Ascending aorta (tissue), 2 donors: ENCODE measurements around the gene SLC38A11. TPM values are rescaled to one million over a fixed set of nuclear protein-coding genes. Genes with fewer than 3 reads are reported as not detected.

Source experiments
- DNase-seq, 2 donors: peaks; one replicate each; pipeline ENCODE4 v3.0.0-alpha.2; 2019; ENCODE audit warnings: low spot score in 2 of 2
- H3K27ac ChIP-seq, 2 donors: fragments of 200-600 bp; sonication (generic); one replicate each; pipeline ENCODE4 v1.5.1; 2016 to 2017; ENCODE audit warnings: mild to moderate bottlenecking in 1 of 2
- H3K27me3 ChIP-seq: fragments of 200-600 bp; sonication (generic); one replicate; pipeline ENCODE4 v1.5.1; 2017
- H3K36me3 ChIP-seq, 2 donors: fragments of 200-600 bp; sonication (generic); one replicate each; pipeline ENCODE4 v1.5.1; 2016
- H3K4me1 ChIP-seq, 2 donors: fragments of 200-600 bp; sonication (generic); one replicate each; pipeline ENCODE4 v1.5.1; 2016 to 2017; ENCODE audit warnings: mild to moderate bottlenecking in 1 of 2
- H3K4me3 ChIP-seq, 2 donors: fragments of 200-600 bp; sonication (generic); one replicate each; pipeline ENCODE4 v1.5.1; 2016 to 2017; ENCODE audit warnings: mild to moderate bottlenecking in 1 of 2
- H3K9me3 ChIP-seq, 2 donors: fragments of 200-600 bp; sonication (generic); one replicate each; pipeline ENCODE4 v1.5.1; 2016
- intact Hi-C: fragments of 100-400 bp; cut with DNase I; formaldehyde crosslinking; loops from one replicate; pipeline ENCODE4 v1.15.1; 2023
- total RNA-seq: library from RNA; depleted of rRNA; stranded (reverse); fragments of >200 nt; gene quantifications from one replicate; pipeline ENCODE4 v1.1.0, GENCODE V29; 2016
- TF ChIP-seq, protein P1 (sequence below), 3 experiments: fragments of 200-600 bp in 2 of 3; fragments of 450-650 bp in 1 of 3; sonication (generic) in 2 of 3; IDR thresholded peaks; one replicate each; pipeline ENCODE4 v1.5.1; 2016 to 2019; ENCODE audit warnings: antibody characterized with exemption in 3 of 3, mild to moderate bottlenecking in 1 of 3, moderate library complexity in 1 of 3

SLC38A11 gene
- total RNA-seq, 1 donor from 2014 or later, result not detected

DNA sequence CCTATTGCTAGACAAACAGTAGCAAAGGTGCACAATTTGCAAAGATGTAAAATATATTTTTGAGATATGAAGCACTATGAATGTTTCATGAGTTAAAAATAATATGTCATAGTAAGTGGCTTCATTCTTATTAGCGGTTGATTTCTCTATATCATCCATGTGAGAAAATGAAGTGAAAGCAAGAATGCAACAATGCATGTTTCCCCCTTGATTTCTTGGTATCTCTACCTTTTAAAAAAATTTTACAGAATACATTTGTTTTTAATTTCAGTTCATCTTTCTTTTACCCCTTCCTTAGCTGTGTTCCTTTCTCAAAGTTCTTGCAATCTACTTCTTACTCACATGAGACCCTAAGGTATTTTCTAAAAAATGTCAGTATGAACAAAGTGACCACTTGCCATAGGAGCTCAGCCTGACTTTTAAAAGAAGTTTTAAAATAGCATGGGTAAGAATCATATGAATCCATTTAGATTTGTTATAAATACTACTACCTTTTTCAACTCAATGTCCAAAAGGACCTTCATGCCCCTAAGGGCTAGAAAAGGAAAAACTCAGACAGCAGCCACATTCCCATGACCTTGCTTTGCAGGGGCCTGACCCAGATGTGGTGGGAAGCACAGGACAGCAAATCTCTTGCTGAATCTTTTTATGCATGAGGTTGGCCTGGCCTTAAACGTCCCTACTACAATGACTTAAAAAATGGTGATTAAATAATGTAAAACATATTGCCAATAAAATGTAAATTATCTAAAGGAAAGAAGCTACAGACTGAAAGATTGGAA, 14.8 kb upstream of the SLC38A11 start:
- Histone ChIP-seq H3K27me3 (no peaks in the 10 kb centered on the region), H3K4me3 (no peak overlapping the region), H3K4me1 (no peaks in the 10 kb centered on the region), H3K27ac (no peak overlapping the region), H3K36me3 (no peaks in the 10 kb centered on the region), H3K9me3 (no peaks in the 10 kb centered on the region)
- intact Hi-C loops, result no loop called here
- no peak for DNase-seq
- TF ChIP-seq, protein P1, sequence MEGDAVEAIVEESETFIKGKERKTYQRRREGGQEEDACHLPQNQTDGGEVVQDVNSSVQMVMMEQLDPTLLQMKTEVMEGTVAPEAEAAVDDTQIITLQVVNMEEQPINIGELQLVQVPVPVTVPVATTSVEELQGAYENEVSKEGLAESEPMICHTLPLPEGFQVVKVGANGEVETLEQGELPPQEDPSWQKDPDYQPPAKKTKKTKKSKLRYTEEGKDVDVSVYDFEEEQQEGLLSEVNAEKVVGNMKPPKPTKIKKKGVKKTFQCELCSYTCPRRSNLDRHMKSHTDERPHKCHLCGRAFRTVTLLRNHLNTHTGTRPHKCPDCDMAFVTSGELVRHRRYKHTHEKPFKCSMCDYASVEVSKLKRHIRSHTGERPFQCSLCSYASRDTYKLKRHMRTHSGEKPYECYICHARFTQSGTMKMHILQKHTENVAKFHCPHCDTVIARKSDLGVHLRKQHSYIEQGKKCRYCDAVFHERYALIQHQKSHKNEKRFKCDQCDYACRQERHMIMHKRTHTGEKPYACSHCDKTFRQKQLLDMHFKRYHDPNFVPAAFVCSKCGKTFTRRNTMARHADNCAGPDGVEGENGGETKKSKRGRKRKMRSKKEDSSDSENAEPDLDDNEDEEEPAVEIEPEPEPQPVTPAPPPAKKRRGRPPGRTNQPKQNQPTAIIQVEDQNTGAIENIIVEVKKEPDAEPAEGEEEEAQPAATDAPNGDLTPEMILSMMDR (IDR thresholded peaks at IDR 0.05), result no peak

DNA sequence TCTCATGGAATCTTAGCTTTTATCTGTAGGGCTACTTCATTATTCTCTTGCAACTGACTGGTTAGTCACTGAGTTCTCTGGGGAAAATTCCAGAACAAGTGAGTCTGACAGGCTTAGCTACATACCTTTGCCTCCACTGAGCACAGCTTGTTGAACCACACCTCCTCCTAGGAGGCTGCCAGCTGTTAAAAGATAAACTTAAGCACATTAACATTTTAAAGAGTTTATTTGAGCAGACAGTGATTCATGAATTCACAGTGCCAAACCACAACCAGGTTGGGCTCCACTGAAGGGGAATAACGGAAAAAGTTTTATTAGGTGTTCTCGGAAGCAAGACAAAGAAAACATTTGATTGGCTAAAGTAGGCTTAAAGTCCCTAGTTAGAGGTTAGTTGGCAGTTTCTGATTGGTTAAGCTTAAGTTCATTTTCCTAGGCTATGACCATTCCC, 12.5 kb upstream of the SLC38A11 start:
- no peaks in the 10 kb centered on the region for H3K9me3 ChIP-seq
- H3K27me3 ChIP-seq, result no peaks in the 10 kb centered on the region
- H3K27ac ChIP-seq, result peak overlapping the region; percentile 28 to 50
- DNase-seq, result peak; percentile 23 to 67
- H3K4me1 ChIP-seq, result no peaks in the 10 kb centered on the region
- intact Hi-C loops, result no loop called here
- TF ChIP-seq, protein P1 (IDR thresholded peaks at IDR 0.05), result no peak
- H3K36me3 ChIP-seq, result no peaks in the 10 kb centered on the region
- H3K4me3 ChIP-seq, result no peak overlapping the region

DNA sequence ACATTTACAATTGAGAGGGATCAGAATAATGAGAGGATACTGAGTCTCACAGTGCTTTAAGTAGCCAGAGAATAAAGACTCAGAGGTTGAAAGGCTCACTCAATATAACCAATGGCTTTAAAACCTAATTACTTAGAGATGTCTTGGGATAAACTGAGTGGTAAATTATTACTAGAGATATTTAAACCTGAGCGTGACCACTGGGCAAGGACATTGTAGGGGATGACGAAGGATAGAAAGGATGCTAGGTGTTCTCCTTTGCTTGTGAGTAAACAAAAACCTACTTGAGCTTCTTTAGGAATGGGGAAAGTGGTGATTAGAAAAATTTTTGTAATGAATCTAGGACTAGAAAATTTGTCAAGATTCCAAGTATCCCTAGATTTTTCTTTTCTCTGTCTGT, 12.0 kb upstream of the SLC38A11 start:
- intact Hi-C loops, result no loop called here
- TF ChIP-seq, protein P1 (IDR thresholded peaks at IDR 0.05), result no peak
- Histone ChIP-seq H3K27ac (peak overlapping the region; percentile 28 to 34), H3K36me3 (no peaks in the 10 kb centered on the region), H3K27me3 (no peaks in the 10 kb centered on the region), H3K4me1 (no peaks in the 10 kb centered on the region), H3K9me3 (no peaks in the 10 kb centered on the region), H3K4me3 (no peak overlapping the region)
- no peak for DNase-seq

DNA sequence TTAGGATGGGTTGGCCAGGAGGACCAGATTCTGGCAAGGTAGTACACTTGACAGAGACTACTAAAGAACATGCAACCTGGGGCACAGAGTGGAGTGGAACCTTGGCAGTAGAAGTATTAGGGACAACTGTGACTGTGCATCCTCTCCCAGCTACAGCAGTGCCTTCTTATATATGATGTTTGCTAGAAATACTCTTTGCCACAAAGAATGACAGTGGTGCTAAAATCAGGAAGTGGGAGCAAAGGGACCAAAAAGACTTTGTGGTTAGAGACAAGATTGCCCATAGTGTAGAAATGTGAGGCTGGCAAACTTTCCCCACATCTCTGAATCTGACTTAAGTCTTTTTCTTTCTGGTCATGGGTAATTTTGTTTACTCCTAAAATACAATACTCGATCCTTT, 9.4 kb upstream of the SLC38A11 start:
- intact Hi-C loops, result no loop called here
- TF ChIP-seq, protein P1 (IDR thresholded peaks at IDR 0.05), result no peak
- H3K27ac ChIP-seq, result no peak overlapping the region
- H3K36me3 ChIP-seq, result no peaks in the 10 kb centered on the region
- DNase-seq, result no peak
- H3K4me1 ChIP-seq, result no peaks in the 10 kb centered on the region
- no peaks in the 10 kb centered on the region for H3K27me3 ChIP-seq
- no peak overlapping the region for H3K4me3 ChIP-seq
- no peaks in the 10 kb centered on the region for H3K9me3 ChIP-seq

- H3K36me3 ChIP-seq, result no peaks in the 10 kb centered on the region
- H3K9me3 ChIP-seq, result no peaks in the 10 kb centered on the region
- no peaks in the 10 kb centered on the region for H3K27me3 ChIP-seq
Measured at GRCh38 chr2:164960159-164960558, 4.8 kb upstream of the SLC38A11 start.

More at GRCh38 chr2:164960159-164960558, 4.8 kb upstream of the SLC38A11 start:
- TF ChIP-seq, protein P1 (IDR thresholded peaks at IDR 0.05), result no peak
- Histone ChIP-seq H3K4me3 (no peak overlapping the region), H3K4me1 (no peaks in the 10 kb centered on the region), H3K27ac (no peak overlapping the region)
- no peak for DNase-seq
- intact Hi-C loops, result no loop called here
